GM18508 (cell line): ENCODE results near the gene ARHGEF35.
"Not testable (repeated sequence)": the region's sequence is repeated elsewhere in the genome, so short reads cannot be mapped to it uniquely, and the experiment has no call there.

Experiments
- ATAC-seq: cut with Tn5 transposase; IDR thresholded peaks from one replicate; pipeline ENCODE4 v1.9.1; 2021; ENCODE audit warnings: moderate number of reproducible peaks; ENCODE audit not compliant: insufficient read depth, unreplicated experiment

ARHGEF35 gene

DNA sequence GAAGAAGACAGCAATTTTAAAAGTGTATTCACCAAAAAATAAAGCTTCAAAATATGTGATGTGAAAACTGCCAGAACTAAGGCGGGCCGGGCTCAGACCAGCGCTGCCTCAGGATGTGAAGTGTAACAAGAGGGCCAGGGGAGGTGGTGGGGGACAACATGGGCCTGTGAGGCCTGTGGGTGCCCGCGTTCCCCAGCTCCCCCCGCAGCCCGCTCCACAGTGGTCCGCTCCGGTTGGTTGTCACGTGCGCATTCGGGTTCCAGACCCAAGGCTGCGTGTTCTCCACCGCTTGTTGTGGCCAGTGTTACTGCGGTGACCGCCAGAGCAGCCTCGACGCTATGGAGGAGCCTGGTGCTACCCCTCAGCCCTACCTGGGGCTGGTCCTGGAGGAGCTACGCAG, 12.5 kb downstream of the ARHGEF35 start, which contains the start of gene CTAGE4:
Gene CTAGE4, plus strand, starts transcription at position 301 of the 400 bp plus-strand sequence. Its CDS starts 38 bp downstream, at position 339.
- ATAC-seq = not testable (repeated sequence)

DNA sequence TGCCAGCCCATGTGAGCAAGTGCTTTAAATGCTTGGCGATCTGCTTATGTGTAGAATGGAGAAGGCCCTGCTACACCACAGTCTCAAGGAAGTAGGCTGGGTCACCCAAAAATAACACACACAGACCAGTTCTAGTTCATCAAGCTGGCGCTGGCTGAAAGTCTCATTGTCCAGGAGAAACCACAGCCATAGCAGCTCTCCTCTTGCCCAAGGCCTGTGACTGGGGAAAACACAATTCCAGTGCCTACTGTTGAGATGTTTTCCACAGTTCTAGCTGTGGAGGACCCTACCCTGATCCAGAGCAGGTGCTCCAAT, 16.5 kb downstream of the ARHGEF35 start:
- ATAC-seq = not testable (repeated sequence)

DNA sequence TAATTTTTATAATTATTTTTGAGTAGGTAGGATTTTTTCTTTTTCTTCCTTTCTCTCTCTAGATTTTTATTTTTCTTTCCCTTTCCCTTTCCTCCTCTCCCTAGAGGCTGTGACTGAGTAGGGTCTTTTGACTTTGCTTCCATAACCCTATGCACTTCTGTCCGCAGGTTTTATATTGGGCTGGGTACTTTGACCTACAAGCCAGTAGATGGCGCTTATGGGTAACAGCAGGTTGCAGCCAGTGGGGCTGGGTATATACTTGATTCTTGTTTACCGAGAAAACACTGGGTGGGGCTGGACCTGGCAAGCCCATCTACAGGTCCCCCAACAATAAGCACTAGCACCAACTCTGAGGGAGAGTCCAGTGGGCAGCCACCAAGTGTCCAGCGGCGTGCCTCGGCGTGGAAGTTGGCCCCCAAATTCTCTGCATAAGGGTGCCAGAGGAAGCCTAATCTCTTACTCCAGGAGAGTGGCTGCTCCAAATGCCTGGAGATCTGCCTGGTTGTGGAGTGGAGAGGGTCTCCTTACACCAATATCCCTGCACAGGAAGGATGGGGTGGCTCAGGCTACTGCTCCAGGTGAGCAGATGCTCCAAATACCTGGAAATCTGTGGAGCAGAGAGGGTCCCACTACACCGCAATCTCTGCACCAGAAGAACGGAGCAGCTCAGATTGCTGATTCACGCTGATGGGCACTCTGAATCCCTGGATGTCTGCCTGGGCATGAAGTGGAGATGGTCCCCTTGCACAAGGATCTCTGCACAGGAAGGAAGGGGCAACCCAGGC, 17.1 kb downstream of the ARHGEF35 start:
- peak; percentile 92 for ATAC-seq

- ATAC-seq = no peak
Observed at GRCh38 chr7:144174613-144175012, 21.0 kb downstream of the ARHGEF35 start.

- not testable (repeated sequence) for ATAC-seq
Observed at GRCh38 chr7:144171594-144172350, 23.9 kb downstream of the ARHGEF35 start.

GRCh38 chr7:144164784-144165183, 30.8 kb downstream of the ARHGEF35 start:
- no peak for ATAC-seq

DNA sequence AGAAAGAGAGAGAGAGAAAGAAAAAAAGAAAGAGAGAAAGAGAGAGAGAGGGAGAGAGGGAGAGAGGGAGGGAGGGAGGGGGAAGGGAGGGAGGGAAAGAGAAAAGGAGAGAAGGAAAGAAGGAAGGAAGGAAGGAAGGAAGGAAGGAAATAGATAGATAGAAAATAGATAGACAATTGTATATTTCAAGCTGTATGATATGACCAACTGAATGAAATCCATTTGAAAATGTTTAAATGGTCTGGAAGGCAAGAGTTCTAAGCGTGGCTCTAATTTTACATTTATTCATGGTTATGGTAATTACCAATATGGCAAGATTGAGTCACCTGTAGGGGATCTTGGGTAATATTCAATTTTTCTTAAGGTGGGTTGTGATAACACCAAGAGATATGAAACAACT, 36.8 kb downstream of the ARHGEF35 start:
- no peak for ATAC-seq

- no peak for ATAC-seq
Observed at GRCh38 chr7:144148224-144148827, 47.3 kb downstream of the ARHGEF35 start.

- ATAC-seq = no peak
Observed at GRCh38 chr7:144144426-144144825, 51.2 kb downstream of the ARHGEF35 start.

DNA sequence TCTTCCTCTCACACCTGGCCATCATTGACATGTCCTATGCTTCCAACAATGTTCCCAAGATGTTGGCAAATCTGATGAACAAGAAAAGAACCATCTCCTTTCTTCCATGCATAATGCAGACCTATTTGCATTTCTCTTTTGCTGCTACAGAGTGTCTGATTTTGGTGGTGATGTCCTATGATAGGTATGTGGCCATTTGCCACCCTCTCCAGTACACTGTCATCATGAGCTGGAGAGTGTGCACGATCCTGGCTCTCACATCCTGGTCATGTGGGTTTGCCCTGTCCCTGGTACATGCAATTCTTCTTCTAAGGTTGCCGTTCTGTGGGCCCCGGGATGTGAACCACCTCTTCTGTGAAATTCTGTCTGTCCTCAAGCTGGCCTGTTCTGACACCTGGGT, 53.4 kb downstream of the ARHGEF35 start:
- no peak for ATAC-seq

DNA sequence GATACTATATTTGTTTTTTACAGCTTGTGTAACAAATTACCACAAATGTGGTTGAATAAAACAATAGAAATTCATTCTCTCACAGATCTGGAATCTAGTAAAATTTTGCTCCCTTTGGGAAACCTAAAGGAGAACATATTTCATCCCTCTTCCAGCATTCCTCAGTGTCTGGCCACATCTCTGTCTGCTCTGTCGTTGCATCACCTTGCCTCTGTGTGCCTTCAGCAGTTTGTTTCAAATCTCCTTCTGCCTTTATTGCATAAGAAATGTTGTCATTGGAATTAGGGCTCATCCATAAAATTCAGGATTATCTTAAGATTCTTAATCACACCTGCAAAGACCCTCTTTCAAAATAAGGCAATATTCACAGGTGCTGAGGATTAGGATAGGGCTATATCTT, 58.1 kb downstream of the ARHGEF35 start:
- no peak for ATAC-seq
